Peyer's patch (tissue), 4 donors: ENCODE results near the gene RTN4R. TPM values are rescaled to one million over a fixed set of nuclear protein-coding genes. Genes with fewer than 3 reads are reported as not detected.

Source experiments
- DNase-seq, 3 donors: peaks; one replicate each; pipeline ENCODE4 v3.0.0-alpha.2; 2017 to 2019
- H3K27ac ChIP-seq, 4 donors: fragments of 200-600 bp; sonication (generic); one replicate each; pipeline ENCODE4 v1.5.1; 2016 to 2019
- H3K27me3 ChIP-seq, 2 donors: fragments of 200-600 bp; sonication (generic); one replicate each; pipeline ENCODE4 v1.5.1; 2019
- H3K36me3 ChIP-seq, 3 donors: fragments of 200-600 bp; sonication (generic); one replicate each; pipeline ENCODE4 v1.5.1; 2016 to 2019
- H3K4me1 ChIP-seq, 4 donors: fragments of 200-600 bp; sonication (generic); one replicate each; pipeline ENCODE4 v1.5.1; 2016 to 2019
- H3K4me3 ChIP-seq, 4 donors: fragments of 200-600 bp; sonication (generic); 1 replicate in 3 of 4; 2 replicates in 1 of 4; pipeline ENCODE4 v1.5.1; 2016 to 2019; ENCODE audit warnings: mild to moderate bottlenecking in 1 of 4
- H3K9me3 ChIP-seq, 4 donors: fragments of 200-600 bp; sonication (generic); one replicate each; pipeline ENCODE4 v1.5.1; 2016 to 2019; ENCODE audit warnings: mild to moderate bottlenecking in 1 of 4
- CTCF ChIP-seq, 6 experiments: fragments of 450-650 bp in 4 of 6; fragments of 200-600 bp in 2 of 6; sonication (generic) in 1 of 6; IDR thresholded peaks; one replicate each; pipeline ENCODE4 v1.5.1; 2017 to 2019; ENCODE audit warnings: antibody characterized with exemption in 6 of 6, mild to moderate bottlenecking in 3 of 6, moderate library complexity in 1 of 6
- POLR2A ChIP-seq, 2 donors: fragments of 450-650 bp; IDR thresholded peaks; one replicate each; pipeline ENCODE4 v1.5.1; 2017; ENCODE audit warnings: antibody characterized with exemption in 2 of 2, mild to moderate bottlenecking in 2 of 2, moderate library complexity in 2 of 2
- small RNA-seq, 2 donors: library from RNA; depleted of rRNA; stranded (forward); fragments of <200 nt; gene quantifications; one replicate each; pipeline ENCODE3, GENCODE V24; 2016
- total RNA-seq, 4 donors: library from RNA; depleted of rRNA; stranded (reverse); fragments of >200 nt; gene quantifications; one replicate each; pipeline ENCODE4 v1.1.0, GENCODE V29; 2016

The RTN4R gene
- total RNA-seq, 4 donors from 2014 or later: 5.2 to 9.1 (median 5.7) TPM

- no peaks in the 10 kb centered on the region for H3K9me3 ChIP-seq
- no peak overlapping the region for H3K27ac ChIP-seq
- no peaks in the 10 kb centered on the region for H3K4me1 ChIP-seq
- H3K4me3 ChIP-seq: no peak overlapping the region
- no peaks in the 10 kb centered on the region for H3K36me3 ChIP-seq
- no peak for DNase-seq
- TF ChIP-seq POLR2A (IDR thresholded peaks at IDR 0.05) (no peak), CTCF (IDR thresholded peaks at IDR 0.05) (no peak)
- H3K27me3 ChIP-seq: no peaks in the 10 kb centered on the region
These were observed 74.2 kb downstream of the RTN4R start for GRCh38 chr22:20193761-20194494.

GRCh38 chr22:20192972-20193760 lies 75.0 kb downstream of the RTN4R start:
- Histone ChIP-seq H3K4me1 (no peaks in the 10 kb centered on the region), H3K27ac (no peak overlapping the region), H3K4me3 (no peak overlapping the region), H3K27me3 (no peaks in the 10 kb centered on the region), H3K36me3 (no peaks in the 10 kb centered on the region), H3K9me3 (no peaks in the 10 kb centered on the region)
- TF ChIP-seq CTCF (IDR thresholded peaks at IDR 0.05) (no peak), POLR2A (IDR thresholded peaks at IDR 0.05) (no peak)
- DNase-seq: no peak

- Histone ChIP-seq H3K4me3 (no peak overlapping the region), H3K4me1 (no peaks in the 10 kb centered on the region), H3K9me3 (no peaks in the 10 kb centered on the region), H3K27ac (no peak overlapping the region), H3K36me3 (no peaks in the 10 kb centered on the region), H3K27me3 (no peaks in the 10 kb centered on the region)
- no peak for DNase-seq
- no peak for TF ChIP-seq POLR2A (IDR thresholded peaks at IDR 0.05)
- no peak for TF ChIP-seq CTCF (IDR thresholded peaks at IDR 0.05)
These were observed 75.7 kb downstream of the RTN4R start for GRCh38 chr22:20192293-20192971.

- DNase-seq: no peak
- Histone ChIP-seq H3K4me1 (no peaks in the 10 kb centered on the region), H3K4me3 (no peak overlapping the region), H3K9me3 (no peaks in the 10 kb centered on the region), H3K27me3 (no peaks in the 10 kb centered on the region), H3K36me3 (no peaks in the 10 kb centered on the region), H3K27ac (no peak overlapping the region)
- no peak for TF ChIP-seq CTCF (IDR thresholded peaks at IDR 0.05)
- no peak for TF ChIP-seq POLR2A (IDR thresholded peaks at IDR 0.05)
These were observed 76.3 kb downstream of the RTN4R start for GRCh38 chr22:20191803-20192202.

Small RNA genes within 50 kb of the gene (small RNA-seq; reads per million reads assigned to genes)
- gene MIR1286: 0 reads per million in 2 donors

Other genes with a start within 250 kb of the RTN4R start
- gene TANGO2, start 247.2 kb downstream of the RTN4R start, total RNA-seq: 10 to 100 TPM; 27.2 to 45.4 (median 41.0) TPM
- gene DGCR8, start 188.1 kb downstream of the RTN4R start, total RNA-seq: 100 to 1,000 TPM in 1 of 4 donors, 10 to 100 TPM in 3; 40.6 to 138 (median 64.9) TPM
- gene RANBP1, start 152.2 kb downstream of the RTN4R start, total RNA-seq: 100 to 1,000 TPM; 103 to 203 (median 163) TPM
- 100 to 1,000 TPM in 1 of 4 donors, 10 to 100 TPM in 3; 26.8 to 134 (median 86.9) TPM for gene TRMT2A, start 151.1 kb downstream of the RTN4R start, total RNA-seq
- gene ZDHHC8, start 136.5 kb downstream of the RTN4R start, total RNA-seq: 10 to 100 TPM in 3 of 4 donors, 1 to 10 TPM in 1; 4.1 to 37.0 (median 22.6) TPM
- gene CCDC188, start 117.3 kb downstream of the RTN4R start, total RNA-seq: 1 to 10 TPM in 1 of 4 donors, not detected in 3; 6.6 TPM
- gene DGCR6L, start 51.7 kb upstream of the RTN4R start, total RNA-seq: 10 to 100 TPM; 21.3 to 38.9 (median 31.9) TPM
- 10 to 100 TPM in 2 of 4 donors, 1 to 10 TPM in 2; 2.1 to 12.0 (median 9.3) TPM for gene ZNF74, start 125.8 kb upstream of the RTN4R start, total RNA-seq
- gene SCARF2, start 169.5 kb upstream of the RTN4R start, total RNA-seq: 1 to 10 TPM; 3.5 to 8.3 (median 5.2) TPM
- gene KLHL22, start 227.5 kb upstream of the RTN4R start, total RNA-seq: 10 to 100 TPM; 12.6 to 23.9 (median 19.2) TPM
- 100 to 1,000 TPM; 115 to 215 (median 161) TPM for gene MED15, start 239.3 kb upstream of the RTN4R start, total RNA-seq